Thymus (tissue), 11 donors: ENCODE measurements around the gene NTN5. TPM values are rescaled to one million over a fixed set of nuclear protein-coding genes. Genes with fewer than 3 reads are reported as not detected.
"Not testable (repeated sequence)": the region's sequence is repeated elsewhere in the genome, so short reads cannot be mapped to it uniquely, and the experiment has no call there.

ENCODE experiments used
- DNase-seq, 9 donors: peaks; one replicate each; pipeline ENCODE4 v3.0.0-alpha.2; 2013; ENCODE audit warnings: low spot score in 9 of 9, low read depth in 6 of 9, missing footprints in 1 of 9
- H3K27ac ChIP-seq, 2 donors: one replicate each; pipeline ENCODE4 v1.5.1; 2013; ENCODE audit warnings: control low read depth in 1 of 2, low read depth in 1 of 2, low read length in 1 of 2, mild to moderate bottlenecking in 1 of 2, moderate library complexity in 1 of 2
- H3K27me3 ChIP-seq, 2 donors: one replicate each; pipeline ENCODE4 v1.5.1; 2013; ENCODE audit warnings: low read length in 1 of 2; ENCODE audit not compliant: control insufficient read depth in 2 of 2, insufficient read depth in 1 of 2
- H3K36me3 ChIP-seq, 2 donors: one replicate each; pipeline ENCODE4 v1.5.1; 2013; ENCODE audit warnings: low read length in 1 of 2, mild to moderate bottlenecking in 1 of 2, moderate library complexity in 1 of 2; ENCODE audit not compliant: control insufficient read depth in 2 of 2, insufficient read depth in 2 of 2
- H3K4me1 ChIP-seq, 2 donors: one replicate each; pipeline ENCODE4 v1.5.1; 2013; ENCODE audit warnings: low read length in 2 of 2; ENCODE audit not compliant: control insufficient read depth in 2 of 2, insufficient read depth in 2 of 2
- H3K4me3 ChIP-seq, 2 donors: one replicate each; pipeline ENCODE4 v1.5.1; 2013; ENCODE audit warnings: low read length in 2 of 2, control low read depth in 1 of 2, mild to moderate bottlenecking in 1 of 2
- H3K9me3 ChIP-seq, 2 donors: one replicate each; pipeline ENCODE4 v1.5.1; 2013; ENCODE audit warnings: low read length in 1 of 2, mild to moderate bottlenecking in 1 of 2; ENCODE audit not compliant: control insufficient read depth in 2 of 2, insufficient read depth in 1 of 2
- WGBS: extraction: QIAGEN DNeasy Blood & Tissue Kit; methylation state at CpG from one replicate; pipeline ENCODE4 v1.1.7; 2013; 5-methylcytosine and 5-hydroxymethylcytosine counted together
- polyA plus RNA-seq: library from polyadenylated mRNA; stranded (reverse); fragments of 200-250 nt; gene quantifications from one replicate; pipeline ENCODE4 v1.2.3, GENCODE V29; 2013
- total RNA-seq: library from RNA; stranded (reverse); fragments of 120-200 nt; gene quantifications from one replicate; pipeline ENCODE4 v1.2.4, GENCODE V29; 2013
- donor health status: healthy.

The NTN5 gene
- total and polyA plus RNA-seq, 2 donors: 0.09 to 3.5 TPM

DNA sequence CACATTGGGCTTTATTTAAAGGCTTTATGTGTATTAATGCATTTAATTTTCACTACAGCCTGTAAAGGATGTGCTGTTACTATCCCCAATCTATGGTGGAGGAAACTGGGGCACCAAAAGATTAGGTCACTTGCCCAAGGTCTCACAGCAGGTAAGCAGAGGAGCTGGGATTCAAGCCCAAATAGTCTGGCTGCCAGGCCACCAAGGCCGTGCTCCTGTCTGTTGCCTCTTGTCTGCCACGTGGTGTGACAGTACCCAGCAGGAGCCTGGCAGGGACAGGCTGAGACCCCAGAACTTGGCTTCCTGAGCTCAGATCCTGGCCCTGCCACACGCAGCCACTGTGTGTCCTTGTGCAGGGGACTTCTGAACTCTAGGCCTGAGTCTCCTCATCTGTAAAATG lies 4.5 kb downstream of the NTN5 start:
- no peak overlapping the region for H3K4me3 ChIP-seq
- no peaks in the 10 kb centered on the region for H3K9me3 ChIP-seq
- no peaks in the 10 kb centered on the region for H3K4me1 ChIP-seq
- no peak overlapping the region for H3K27ac ChIP-seq
- WGBS: 98% methylated on average over 3 of the region's 3 CpGs
- no peak for DNase-seq
- H3K27me3 ChIP-seq: peaks cover 0 to 17% of the 10 kb centered on the region in 2 donors
- no peaks in the 10 kb centered on the region for H3K36me3 ChIP-seq

DNA sequence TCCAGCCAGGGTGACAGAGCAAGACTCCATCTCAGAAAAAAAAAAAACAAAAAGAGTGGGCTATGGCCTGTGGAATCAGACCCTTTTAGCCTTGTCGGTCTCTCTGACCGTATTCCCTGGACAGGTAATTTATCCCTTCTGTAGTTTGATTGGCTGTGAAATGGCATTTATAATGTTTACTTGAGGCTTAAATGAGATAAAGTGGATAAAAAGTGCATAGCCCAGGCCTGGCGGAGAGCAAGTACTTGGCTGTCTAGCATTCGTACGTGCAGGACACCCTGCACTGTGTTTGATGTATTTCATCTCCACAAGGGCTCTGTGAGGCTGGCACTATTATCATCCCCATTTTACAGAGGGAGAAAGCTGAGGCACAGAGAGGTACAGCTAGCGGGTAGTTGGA lies 7.0 kb downstream of the NTN5 start:
- H3K9me3 ChIP-seq: peaks cover 0 to 6% of the 10 kb centered on the region in 2 donors
- peaks cover 6 to 9% of the 10 kb centered on the region in 2 donors for H3K4me1 ChIP-seq
- no peaks in the 10 kb centered on the region for H3K36me3 ChIP-seq
- DNase-seq: no peak
- no peak overlapping the region for H3K27ac ChIP-seq
- no peak overlapping the region for H3K4me3 ChIP-seq
- 97% methylated on average over 6 of the region's 6 CpGs for WGBS
- no peaks in the 10 kb centered on the region for H3K27me3 ChIP-seq

DNA sequence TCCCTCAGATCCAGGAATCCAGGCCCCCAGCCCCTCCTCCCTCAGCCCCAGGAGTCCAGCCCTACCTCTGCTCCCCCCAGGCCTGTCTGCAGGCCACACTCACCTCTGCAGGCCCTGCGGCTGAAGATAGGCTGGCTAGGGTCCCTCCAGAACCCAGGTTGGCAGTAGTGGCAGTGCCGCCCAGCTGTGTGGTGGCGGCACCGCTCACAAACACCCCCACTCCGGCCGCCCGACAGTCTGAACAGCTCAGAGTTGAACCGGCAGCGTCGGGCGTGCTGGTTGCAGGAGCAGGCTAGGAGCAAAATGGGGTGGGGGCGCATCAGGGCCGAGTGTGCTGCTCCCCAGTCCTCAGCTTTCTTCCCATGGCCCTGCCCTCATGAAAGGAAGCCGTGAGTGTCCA lies 8.3 kb downstream of the NTN5 start:
- Histone ChIP-seq H3K27me3 (no peaks in the 10 kb centered on the region), H3K27ac (no peak overlapping the region), H3K36me3 (no peaks in the 10 kb centered on the region), H3K9me3 (peaks cover 0 to 6% of the 10 kb centered on the region in 2 donors), H3K4me1 (peaks cover 9 to 11% of the 10 kb centered on the region in 2 donors), H3K4me3 (no peak overlapping the region)
- DNase-seq: no peak
- 99% methylated on average over 14 of the region's 14 CpGs for WGBS

DNA sequence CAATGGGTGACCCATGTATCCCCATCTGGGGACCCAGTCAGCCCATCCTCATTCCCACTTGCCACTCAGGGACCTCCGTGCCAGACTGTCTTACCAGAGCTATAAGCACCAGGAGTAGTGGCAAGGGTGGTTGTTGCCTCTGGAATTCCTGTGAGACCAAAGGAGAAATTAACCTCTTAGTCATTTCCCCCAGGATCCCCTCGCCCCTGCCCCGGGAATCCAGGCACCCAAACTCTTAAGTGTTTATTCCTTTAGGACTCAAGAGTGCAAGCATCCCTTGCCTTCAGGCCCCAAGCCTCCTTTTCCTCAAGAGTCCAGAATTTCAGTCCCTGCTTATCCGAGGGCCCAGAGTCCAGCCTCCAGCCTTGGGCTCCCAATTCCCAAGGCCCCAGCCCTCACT lies 9.2 kb downstream of the NTN5 start:
- DNase-seq: no peak
- Histone ChIP-seq H3K4me1 (peaks cover 9 to 11% of the 10 kb centered on the region in 2 donors), H3K36me3 (no peaks in the 10 kb centered on the region), H3K4me3 (no peak overlapping the region), H3K27ac (no peak overlapping the region), H3K9me3 (peaks cover 0 to 6% of the 10 kb centered on the region in 2 donors), H3K27me3 (no peaks in the 10 kb centered on the region)
- 98% methylated on average over 4 of the region's 4 CpGs for WGBS

DNA sequence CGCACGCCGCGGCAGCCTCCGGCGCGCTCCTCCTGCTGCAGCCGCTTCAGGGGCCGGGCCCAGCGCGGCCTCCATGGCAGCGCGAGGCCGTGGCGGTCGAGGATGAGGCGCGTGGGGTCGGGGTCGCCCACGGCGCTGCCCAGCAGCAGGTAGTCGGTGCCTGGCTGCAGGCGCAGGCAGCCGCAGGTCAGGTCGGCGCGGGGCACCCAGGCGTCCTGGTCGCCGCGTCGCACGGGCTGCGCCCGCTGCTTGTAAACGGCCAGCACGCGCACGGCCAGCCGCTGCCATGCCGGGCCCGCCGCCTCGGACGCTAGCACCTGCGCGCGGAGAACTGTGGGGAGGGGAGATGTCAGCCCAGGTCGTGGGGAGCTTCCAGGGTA lies 11.1 kb downstream of the NTN5 start:
- DNase-seq: no peak
- no peak overlapping the region for H3K4me3 ChIP-seq

DNA sequence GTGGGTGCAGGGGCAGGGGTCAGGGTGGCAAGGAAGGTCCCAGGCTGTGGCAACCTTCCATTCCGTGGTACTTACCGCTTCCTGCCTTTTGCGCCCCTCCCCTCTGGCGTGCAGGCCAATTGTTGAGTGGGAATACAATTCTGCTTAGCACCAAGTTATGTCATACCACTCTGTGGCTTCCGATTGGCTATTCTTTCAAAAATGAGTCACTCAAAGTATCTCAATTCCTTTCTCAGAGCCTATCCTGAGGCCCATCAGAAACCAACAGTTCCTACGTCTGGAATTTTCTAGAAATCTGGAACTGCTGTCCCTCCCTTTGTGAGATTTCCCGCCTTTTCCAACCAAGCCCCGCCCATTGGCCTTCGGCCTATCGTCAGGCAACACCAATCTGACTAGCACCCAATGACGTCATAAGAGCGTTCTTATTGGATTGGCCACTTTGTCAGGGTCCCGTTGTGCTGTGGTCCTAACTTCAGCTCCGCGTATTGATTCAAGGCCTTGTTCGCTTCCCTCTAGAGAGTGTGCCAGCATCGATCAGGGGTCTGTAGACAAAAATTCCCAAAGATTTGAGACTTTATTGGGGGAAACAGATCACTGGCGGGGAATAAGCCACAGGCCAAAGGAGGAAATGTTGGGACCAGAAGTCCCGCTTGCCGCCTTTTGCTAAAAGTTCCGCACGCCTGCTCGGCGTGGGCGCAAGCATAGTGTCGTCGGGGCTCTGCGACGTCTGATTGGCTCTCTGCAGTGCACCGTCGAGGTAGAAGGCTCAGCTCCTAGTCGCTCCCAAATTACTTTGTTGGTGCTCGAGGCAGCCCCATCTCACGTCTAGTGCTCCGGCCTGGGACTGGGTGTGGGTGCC lies 11.7 kb downstream of the NTN5 start:
- WGBS: 60% methylated on average over 35 of the region's 35 CpGs
- Histone ChIP-seq H3K4me1 (peaks cover 9 to 11% of the 10 kb centered on the region in 2 donors), H3K27me3 (peaks cover 0 to 6% of the 10 kb centered on the region in 2 donors), H3K4me3 (peak overlapping the region in 1 of 2 donors; percentile 34), H3K9me3 (peaks cover 0 to 6% of the 10 kb centered on the region in 2 donors), H3K27ac (peak overlapping the region; percentile 42 to 71), H3K36me3 (no peaks in the 10 kb centered on the region)
- DNase-seq: peak in 8 of 9 donors; percentile 76 to 92 (median 81)

More for the DNA sequence above, 11.1 kb downstream of the NTN5 start:
- H3K4me1 ChIP-seq: peaks cover 9 to 11% of the 10 kb centered on the region in 2 donors
- 95% methylated on average over 50 of the region's 50 CpGs for WGBS
- no peaks in the 10 kb centered on the region for H3K36me3 ChIP-seq
- H3K27ac ChIP-seq: no peak overlapping the region
- peaks cover 0 to 6% of the 10 kb centered on the region in 2 donors for H3K9me3 ChIP-seq
- H3K27me3 ChIP-seq: peaks cover 0 to 6% of the 10 kb centered on the region in 2 donors

DNA sequence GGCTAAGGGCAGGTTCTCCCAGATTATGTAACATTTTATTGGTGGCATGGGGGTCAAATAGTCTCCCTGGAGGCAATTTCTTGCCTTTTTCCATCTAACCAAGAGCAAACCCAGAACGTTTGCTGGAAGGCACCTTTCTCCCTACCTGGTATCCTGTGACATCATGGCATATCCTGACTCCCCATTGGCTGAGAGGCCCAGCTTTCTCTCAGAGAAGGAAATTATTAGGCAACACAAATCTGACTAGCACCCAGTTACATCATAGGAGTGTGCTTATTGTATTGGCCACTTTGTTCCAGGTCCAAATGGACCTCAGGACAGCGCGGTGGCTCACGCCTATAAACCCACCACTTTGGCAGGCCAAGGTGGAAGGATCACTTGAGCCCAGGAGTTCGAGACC lies 13.0 kb downstream of the NTN5 start:
- no peaks in the 10 kb centered on the region for H3K36me3 ChIP-seq
- H3K27me3 ChIP-seq: peaks cover 0 to 6% of the 10 kb centered on the region in 2 donors
- DNase-seq: no peak
- 84% methylated on average over 5 of the region's 5 CpGs for WGBS
- H3K4me3 ChIP-seq: no peak overlapping the region
- H3K27ac ChIP-seq: no peak overlapping the region
- H3K4me1 ChIP-seq: peaks cover 11 to 13% of the 10 kb centered on the region in 2 donors
- H3K9me3 ChIP-seq: peaks cover 0 to 6% of the 10 kb centered on the region in 2 donors

DNA sequence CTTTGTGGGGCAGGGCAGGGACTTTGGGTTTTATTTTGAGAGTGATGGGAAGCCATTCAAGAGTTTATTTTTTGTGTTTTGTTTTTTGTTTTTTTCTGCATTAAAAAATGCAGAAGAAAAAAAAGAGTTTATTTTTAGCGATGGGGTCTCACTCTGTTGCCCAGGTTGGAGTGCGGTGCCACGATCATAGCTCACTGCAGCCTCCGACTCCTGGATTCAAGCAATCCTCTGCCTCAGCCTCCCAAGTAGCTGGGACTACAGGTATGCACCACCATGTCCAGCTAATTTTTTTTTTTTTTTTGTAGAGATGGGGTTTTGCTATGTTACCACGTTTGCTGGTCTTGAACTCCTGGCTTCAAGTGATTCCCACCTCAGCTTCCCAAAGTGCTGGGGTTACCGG lies 14.3 kb downstream of the NTN5 start:
- Histone ChIP-seq H3K27me3 (peaks cover 0 to 6% of the 10 kb centered on the region in 2 donors), H3K27ac (no peak overlapping the region), H3K36me3 (no peaks in the 10 kb centered on the region), H3K4me3 (no peak overlapping the region), H3K4me1 (peaks cover 17 to 21% of the 10 kb centered on the region in 2 donors), H3K9me3 (peaks cover 0 to 6% of the 10 kb centered on the region in 2 donors)
- DNase-seq: no peak
- WGBS: 98% methylated on average over 6 of the region's 6 CpGs

DNA sequence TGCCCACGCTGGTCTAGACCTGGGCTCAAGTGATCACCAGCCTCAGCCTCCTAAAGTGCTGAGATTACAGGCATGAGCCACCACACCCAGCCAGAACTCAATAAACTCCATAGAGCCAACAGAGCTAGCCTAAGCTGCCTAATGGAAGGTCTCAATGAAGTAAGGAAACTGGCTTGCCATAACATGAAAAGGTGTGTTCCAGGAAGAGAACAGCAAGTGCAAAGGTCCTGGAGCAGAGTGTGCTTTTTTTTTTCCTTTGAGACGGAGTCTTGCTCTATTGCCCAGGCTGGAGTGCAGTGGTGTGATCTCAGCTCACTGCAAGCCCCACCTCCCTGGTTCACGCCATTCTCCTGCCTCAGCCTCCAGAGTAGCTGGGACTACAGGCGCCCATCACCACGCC lies 15.0 kb downstream of the NTN5 start:
- peaks cover 22 to 24% of the 10 kb centered on the region in 2 donors for H3K4me1 ChIP-seq
- H3K4me3 ChIP-seq, DNase-seq, H3K27me3 ChIP-seq, H3K27ac ChIP-seq, H3K9me3 ChIP-seq, H3K36me3 ChIP-seq: not testable (repeated sequence)
- WGBS: 96% methylated on average over 5 of the region's 5 CpGs
